Measurements from ENCODE around the gene FBXW2.

FBXW2 gene

DNA sequence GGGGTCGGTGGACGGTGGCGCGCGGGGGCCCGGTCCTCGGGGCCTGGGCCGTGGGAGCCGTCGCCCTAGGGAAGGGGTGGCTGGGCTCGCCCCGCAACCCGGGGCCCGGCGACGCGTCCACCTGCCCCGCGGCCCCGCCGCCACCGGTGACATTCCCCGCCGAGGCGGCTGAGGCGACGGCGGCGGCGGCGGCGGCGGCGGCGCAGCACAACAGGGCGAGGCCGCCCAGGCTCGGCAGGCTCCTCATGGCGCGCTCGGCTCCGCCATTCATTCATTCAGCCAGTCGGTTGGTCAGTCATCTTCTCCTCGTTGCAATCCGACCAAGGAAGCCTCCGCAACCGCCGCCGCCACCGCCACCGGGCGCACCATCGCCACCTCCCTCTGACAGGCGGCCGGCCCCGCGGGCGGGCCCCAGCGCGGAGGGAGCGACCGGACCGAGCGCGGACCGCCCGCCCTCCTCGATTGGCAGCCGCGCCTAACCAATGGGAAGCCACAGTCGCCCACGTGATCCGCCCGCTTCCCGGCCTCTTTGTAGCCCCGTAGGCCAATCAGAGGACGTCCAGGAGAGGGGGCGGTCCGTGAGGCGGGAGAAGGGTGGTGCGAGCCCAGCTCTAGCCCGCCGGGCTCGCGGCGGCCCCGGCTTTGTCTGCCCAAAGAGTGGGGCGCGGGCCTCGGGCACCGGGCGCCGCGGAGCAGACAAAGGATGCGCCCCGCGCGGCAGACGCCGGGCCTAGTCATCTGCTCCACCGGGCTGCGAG is 78.9 kb downstream of the FBXW2 start, which contains the start of gene MEGF9:
TSS of gene MEGF9 (minus strand) at position 383 of the 758 bp plus-strand sequence. CDS start at position 271, 112 bp downstream.
- peak; percentile 95 for DNase-seq (ENCODE audit: low spot score)

GRCh38 chr9:120713257-120714087 is 79.7 kb downstream of the FBXW2 start:
- peak; percentile 7 for DNase-seq (ENCODE audit: low spot score)

GRCh38 chr9:120712539-120713031 is 80.6 kb downstream of the FBXW2 start:
- no peak for DNase-seq (ENCODE audit: low spot score)

- peak; percentile 27 for DNase-seq (ENCODE audit: low spot score)
These were observed 81.2 kb downstream of the FBXW2 start for GRCh38 chr9:120711841-120712538.

- no peak for DNase-seq (ENCODE audit: low spot score)
These were observed 81.9 kb downstream of the FBXW2 start for GRCh38 chr9:120711354-120711753.

DNA sequence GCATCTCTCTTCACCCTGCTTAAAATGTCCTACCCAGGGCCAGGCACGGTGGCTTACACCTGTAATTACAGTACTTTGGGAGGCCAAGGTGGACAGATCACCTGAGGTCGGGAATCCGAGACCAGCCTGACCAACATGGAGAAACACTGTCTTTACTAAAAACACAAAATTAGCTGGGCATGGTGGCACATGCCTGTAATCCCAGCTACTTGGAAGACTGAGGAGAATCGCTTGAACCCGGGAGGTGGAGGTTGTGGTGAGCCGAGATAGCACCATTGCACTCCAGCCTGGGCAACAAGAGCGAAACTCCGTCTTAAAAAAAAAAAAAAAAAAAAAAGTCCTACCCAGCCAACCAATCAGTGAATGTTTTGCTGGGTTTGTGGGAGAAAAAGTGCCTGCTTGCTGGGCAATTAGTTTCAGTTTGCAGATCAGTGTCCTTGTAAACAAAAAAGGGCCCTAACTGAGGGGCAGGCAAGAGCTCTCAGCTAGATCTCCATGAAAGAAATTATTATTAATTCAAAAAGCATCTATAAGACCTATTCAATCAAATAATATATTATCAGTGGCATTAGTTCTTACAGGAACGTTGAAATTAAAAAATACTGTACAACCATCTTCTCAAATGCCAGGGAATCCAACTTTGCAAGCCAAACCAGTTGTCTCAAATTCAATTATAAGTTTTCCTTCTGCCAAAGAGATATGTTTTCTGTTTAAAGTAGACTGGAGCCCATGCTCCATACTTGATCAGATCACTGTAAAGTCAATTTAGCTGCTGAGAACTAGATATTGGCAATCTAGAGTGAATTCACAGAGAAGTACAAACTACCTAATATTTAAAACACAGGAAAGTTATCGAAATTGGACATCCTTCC is 82.9 kb downstream of the FBXW2 start:
- DNase-seq (ENCODE audit: low spot score), result peak; percentile 62

DNA sequence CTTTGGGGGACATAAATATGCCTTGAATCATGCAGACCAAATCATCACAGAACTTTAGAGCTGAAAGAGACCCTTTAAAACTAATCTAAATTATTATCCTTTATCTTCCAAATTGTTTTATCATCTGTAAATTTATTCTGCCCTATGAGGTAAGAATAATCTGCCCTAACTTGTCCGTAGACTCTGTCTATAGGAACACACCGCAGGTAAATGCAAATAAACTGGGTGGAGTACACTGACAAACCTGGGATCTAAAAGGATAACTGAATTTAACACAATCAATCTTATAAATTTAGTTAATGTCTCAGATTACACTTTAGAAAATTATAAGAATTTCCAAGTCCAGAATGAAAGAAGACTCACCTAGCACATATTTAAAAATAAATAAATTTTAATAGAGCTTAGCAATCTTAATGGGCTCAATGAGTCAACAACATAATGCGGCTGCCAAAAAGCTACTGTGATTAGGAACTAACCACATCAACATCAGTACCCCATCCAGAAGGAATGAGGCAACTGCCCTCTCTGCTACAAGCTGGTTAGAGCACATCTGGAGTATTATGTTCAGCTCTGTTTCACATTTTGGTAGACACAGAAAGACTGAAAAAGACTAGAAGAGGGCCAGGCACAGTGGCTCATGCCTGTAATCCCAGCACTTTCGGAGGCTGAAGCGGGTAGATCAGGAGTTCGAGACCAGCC is 84.5 kb downstream of the FBXW2 start:
- no peak for DNase-seq (ENCODE audit: low spot score)

- DNase-seq (ENCODE audit: low spot score), result no peak
These were observed 86.0 kb downstream of the FBXW2 start for GRCh38 chr9:120707170-120707569.

Data from CD4-positive, alpha-beta T cell treated with Interleukin-15 for 4 hours (primary cell).